Measurements from ENCODE around the gene ATP13A4. TPM values are rescaled to one million over a fixed set of nuclear protein-coding genes. Genes with fewer than 3 reads are reported as not detected.

Gene ATP13A4
- polyA plus RNA-seq, 1 donor from 2014 or later = 6.2 TPM

DNA sequence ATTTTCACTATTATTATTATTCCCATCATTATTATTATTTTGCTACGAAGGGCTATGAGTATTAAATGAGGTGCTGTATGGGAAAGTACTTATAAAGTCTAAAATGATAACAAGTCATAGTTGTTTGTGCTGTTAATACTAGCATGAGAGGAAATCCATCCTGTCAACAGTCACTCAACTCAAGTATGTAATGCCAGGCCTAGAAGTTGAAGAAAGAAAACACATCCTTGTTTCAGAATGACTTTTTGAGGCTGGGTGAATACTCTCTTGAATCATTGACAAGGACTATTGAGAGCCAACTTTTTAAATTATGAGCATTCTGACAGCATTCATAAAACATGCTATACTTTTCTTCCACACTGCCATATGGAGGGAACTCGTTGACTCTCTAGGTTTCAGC, 115.3 kb downstream of the ATP13A4 start:
- no peak overlapping the region for H2AFZ ChIP-seq (ENCODE audit: low read depth, low read length)
- no peaks in the 10 kb centered on the region for H3K9me2 ChIP-seq (ENCODE audit: insufficient read depth, low read length)
- no peaks in the 10 kb centered on the region for H4K20me1 ChIP-seq (ENCODE audit: insufficient read depth)
- no peaks in the 10 kb centered on the region for H3F3A ChIP-seq (ENCODE audit: insufficient read depth, low read length, poor library complexity, severe bottlenecking)
- TF ChIP-seq EZH2 (IDR thresholded peaks at IDR 0.05; ENCODE audit: borderline replicate concordance, insufficient read depth, low read length, poor library complexity, severe bottlenecking) (no peak), RAD21 (conservative IDR thresholded peaks at IDR 0.05) (no peak), SMC3 (conservative IDR thresholded peaks at IDR 0.05; ENCODE audit: poor library complexity) (no peak), EP300 (conservative IDR thresholded peaks at IDR 0.05; ENCODE audit: poor library complexity, severe bottlenecking) (no peak), TAF1 (IDR thresholded peaks at IDR 0.05; ENCODE audit: low read depth) (no peak), MXI1 (conservative IDR thresholded peaks at IDR 0.05; ENCODE audit: poor library complexity, severe bottlenecking) (no peak), POLR2AphosphoS5 (IDR thresholded peaks at IDR 0.05) (no peak)
- TF ChIP-seq, protein P1, sequence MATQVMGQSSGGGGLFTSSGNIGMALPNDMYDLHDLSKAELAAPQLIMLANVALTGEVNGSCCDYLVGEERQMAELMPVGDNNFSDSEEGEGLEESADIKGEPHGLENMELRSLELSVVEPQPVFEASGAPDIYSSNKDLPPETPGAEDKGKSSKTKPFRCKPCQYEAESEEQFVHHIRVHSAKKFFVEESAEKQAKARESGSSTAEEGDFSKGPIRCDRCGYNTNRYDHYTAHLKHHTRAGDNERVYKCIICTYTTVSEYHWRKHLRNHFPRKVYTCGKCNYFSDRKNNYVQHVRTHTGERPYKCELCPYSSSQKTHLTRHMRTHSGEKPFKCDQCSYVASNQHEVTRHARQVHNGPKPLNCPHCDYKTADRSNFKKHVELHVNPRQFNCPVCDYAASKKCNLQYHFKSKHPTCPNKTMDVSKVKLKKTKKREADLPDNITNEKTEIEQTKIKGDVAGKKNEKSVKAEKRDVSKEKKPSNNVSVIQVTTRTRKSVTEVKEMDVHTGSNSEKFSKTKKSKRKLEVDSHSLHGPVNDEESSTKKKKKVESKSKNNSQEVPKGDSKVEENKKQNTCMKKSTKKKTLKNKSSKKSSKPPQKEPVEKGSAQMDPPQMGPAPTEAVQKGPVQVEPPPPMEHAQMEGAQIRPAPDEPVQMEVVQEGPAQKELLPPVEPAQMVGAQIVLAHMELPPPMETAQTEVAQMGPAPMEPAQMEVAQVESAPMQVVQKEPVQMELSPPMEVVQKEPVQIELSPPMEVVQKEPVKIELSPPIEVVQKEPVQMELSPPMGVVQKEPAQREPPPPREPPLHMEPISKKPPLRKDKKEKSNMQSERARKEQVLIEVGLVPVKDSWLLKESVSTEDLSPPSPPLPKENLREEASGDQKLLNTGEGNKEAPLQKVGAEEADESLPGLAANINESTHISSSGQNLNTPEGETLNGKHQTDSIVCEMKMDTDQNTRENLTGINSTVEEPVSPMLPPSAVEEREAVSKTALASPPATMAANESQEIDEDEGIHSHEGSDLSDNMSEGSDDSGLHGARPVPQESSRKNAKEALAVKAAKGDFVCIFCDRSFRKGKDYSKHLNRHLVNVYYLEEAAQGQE (IDR thresholded peaks at IDR 0.05; ENCODE audit: borderline replicate concordance) = no peak
- TF ChIP-seq, protein P2, sequence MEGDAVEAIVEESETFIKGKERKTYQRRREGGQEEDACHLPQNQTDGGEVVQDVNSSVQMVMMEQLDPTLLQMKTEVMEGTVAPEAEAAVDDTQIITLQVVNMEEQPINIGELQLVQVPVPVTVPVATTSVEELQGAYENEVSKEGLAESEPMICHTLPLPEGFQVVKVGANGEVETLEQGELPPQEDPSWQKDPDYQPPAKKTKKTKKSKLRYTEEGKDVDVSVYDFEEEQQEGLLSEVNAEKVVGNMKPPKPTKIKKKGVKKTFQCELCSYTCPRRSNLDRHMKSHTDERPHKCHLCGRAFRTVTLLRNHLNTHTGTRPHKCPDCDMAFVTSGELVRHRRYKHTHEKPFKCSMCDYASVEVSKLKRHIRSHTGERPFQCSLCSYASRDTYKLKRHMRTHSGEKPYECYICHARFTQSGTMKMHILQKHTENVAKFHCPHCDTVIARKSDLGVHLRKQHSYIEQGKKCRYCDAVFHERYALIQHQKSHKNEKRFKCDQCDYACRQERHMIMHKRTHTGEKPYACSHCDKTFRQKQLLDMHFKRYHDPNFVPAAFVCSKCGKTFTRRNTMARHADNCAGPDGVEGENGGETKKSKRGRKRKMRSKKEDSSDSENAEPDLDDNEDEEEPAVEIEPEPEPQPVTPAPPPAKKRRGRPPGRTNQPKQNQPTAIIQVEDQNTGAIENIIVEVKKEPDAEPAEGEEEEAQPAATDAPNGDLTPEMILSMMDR (IDR thresholded peaks at IDR 0.05; ENCODE audit: poor library complexity, severe bottlenecking) = no peak
- H3K4me3 ChIP-seq (ENCODE audit: low read length) = no peak overlapping the region
- H3K9me3 ChIP-seq (ENCODE audit: low read length) = no peaks in the 10 kb centered on the region
- no peaks in the 10 kb centered on the region for H3K79me2 ChIP-seq (replicated peaks; ENCODE audit: insufficient read depth, low read length)
- H3K9ac ChIP-seq (ENCODE audit: low read length) = no peak overlapping the region
- H3K4me2 ChIP-seq (ENCODE audit: low read length) = no peak overlapping the region
- H3K27ac ChIP-seq (ENCODE audit: low read length) = no peak overlapping the region
- no peaks in the 10 kb centered on the region for H3K36me3 ChIP-seq (ENCODE audit: insufficient read depth, low read length)
- H3K27me3 ChIP-seq (ENCODE audit: insufficient read depth, low read depth, low read length) = no peaks in the 10 kb centered on the region

DNA sequence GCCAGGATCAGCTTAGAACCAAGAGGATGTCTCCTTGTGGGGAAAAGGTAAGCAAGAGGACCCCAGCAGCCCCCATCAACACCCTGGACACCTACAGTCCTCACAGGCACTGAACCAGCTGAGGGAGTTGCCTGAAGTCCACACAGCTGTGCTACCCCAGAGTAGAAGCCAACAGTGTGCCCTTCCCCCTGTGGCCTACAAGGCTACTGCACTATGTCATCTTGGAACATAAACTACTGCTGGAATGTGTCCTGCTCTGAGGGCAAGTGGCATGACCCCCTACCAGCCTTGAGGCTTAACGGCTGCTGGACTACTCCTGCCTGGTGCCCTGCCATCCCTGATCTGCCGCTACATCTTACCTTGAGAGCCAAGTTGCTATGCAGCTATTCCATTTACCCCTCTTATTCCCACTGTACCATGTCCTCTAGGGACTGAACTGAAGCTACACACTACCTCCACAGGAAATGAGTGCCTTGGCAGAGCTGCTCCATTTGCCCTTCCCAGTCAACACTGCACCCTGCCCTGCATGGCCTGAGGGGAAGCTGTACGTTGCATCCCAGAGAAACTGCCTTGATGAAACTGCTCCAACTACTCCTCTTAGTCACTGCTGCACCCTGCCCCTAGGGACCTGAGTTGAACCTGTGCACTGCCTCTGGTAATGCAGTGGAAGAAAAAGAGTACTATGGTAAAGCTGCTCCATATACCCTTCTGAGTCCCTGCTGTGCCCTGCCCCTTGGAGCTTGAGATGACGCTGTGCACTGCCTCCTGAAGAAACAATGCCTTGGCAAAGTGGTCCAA, 135.9 kb downstream of the ATP13A4 start:
- no peak overlapping the region for H3K4me2 ChIP-seq (ENCODE audit: low read length)
- H3K9me2 ChIP-seq (ENCODE audit: insufficient read depth, low read length) = no peaks in the 10 kb centered on the region
- H4K20me1 ChIP-seq (ENCODE audit: insufficient read depth) = no peaks in the 10 kb centered on the region
- H3K79me2 ChIP-seq (replicated peaks; ENCODE audit: insufficient read depth, low read length) = no peaks in the 10 kb centered on the region
- H3K27me3 ChIP-seq (ENCODE audit: insufficient read depth, low read depth, low read length) = no peaks in the 10 kb centered on the region
- peaks cover 7% of the 10 kb centered on the region for H3K9me3 ChIP-seq (ENCODE audit: low read length)
- no peak overlapping the region for H2AFZ ChIP-seq (ENCODE audit: low read depth, low read length)
- H3K9ac ChIP-seq (ENCODE audit: low read length) = no peak overlapping the region
- H3F3A ChIP-seq (ENCODE audit: insufficient read depth, low read length, poor library complexity, severe bottlenecking) = no peaks in the 10 kb centered on the region
- H3K27ac ChIP-seq (ENCODE audit: low read length) = no peak overlapping the region
- H3K36me3 ChIP-seq (ENCODE audit: insufficient read depth, low read length) = no peaks in the 10 kb centered on the region
- no peak overlapping the region for H3K4me3 ChIP-seq (ENCODE audit: low read length)
- TF ChIP-seq MXI1 (conservative IDR thresholded peaks at IDR 0.05; ENCODE audit: poor library complexity, severe bottlenecking) (no peak), SMC3 (conservative IDR thresholded peaks at IDR 0.05; ENCODE audit: poor library complexity) (no peak), EZH2 (IDR thresholded peaks at IDR 0.05; ENCODE audit: borderline replicate concordance, insufficient read depth, low read length, poor library complexity, severe bottlenecking) (no peak), TAF1 (IDR thresholded peaks at IDR 0.05; ENCODE audit: low read depth) (no peak), POLR2AphosphoS5 (IDR thresholded peaks at IDR 0.05) (no peak), RAD21 (conservative IDR thresholded peaks at IDR 0.05) (no peak), EP300 (conservative IDR thresholded peaks at IDR 0.05; ENCODE audit: poor library complexity, severe bottlenecking) (no peak)
- TF ChIP-seq, protein P1 (IDR thresholded peaks at IDR 0.05; ENCODE audit: borderline replicate concordance) = no peak
- TF ChIP-seq, protein P2 (IDR thresholded peaks at IDR 0.05; ENCODE audit: poor library complexity, severe bottlenecking) = no peak
